GM21526 (cell line): ENCODE data around the gene DES.

Source experiments
- ATAC-seq: cut with Tn5 transposase; IDR thresholded peaks from one replicate; pipeline ENCODE4 v1.9.1; 2021; ENCODE audit warnings: moderate library complexity; ENCODE audit not compliant: unreplicated experiment, low FRiP score

Gene DES

GRCh38 chr2:219419012-219419324, 791 bp downstream of the DES start:
- no peak for ATAC-seq

GRCh38 chr2:219419331-219420197, 1.4 kb downstream of the DES start:
- ATAC-seq: no peak

GRCh38 chr2:219420687-219421086, 2.5 kb downstream of the DES start:
- no peak for ATAC-seq

- ATAC-seq: no peak
Measured at GRCh38 chr2:219421323-219421722, 3.1 kb downstream of the DES start.

DNA sequence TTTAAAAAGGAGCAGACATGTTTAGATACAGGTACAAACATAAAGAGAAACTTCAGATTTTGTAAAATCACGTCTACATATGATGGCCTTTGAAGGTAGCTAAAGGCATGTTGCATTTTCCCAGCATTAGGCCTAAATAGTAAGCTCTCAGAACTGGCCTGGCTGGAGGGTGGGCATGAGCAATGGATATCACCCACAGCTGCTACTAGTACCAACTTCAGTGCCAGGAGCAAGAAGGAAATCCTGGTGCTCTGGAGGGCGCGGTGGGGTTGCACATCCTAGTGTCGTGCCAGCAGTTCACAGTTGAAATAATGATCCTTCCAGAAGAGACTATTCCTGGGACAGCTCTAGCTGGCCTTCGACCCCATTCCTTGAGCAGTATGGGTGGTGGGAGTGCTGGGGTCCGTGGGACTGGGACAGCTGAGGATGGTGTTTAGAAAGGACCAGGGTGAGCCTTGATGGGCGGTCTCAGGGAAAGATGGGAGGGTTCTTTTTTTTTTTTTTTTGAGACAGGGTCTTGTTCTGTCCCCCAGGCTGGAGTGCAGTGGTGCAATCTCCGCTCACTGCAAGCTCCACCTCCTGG, 4.9 kb downstream of the DES start:
- ATAC-seq: no peak

DNA sequence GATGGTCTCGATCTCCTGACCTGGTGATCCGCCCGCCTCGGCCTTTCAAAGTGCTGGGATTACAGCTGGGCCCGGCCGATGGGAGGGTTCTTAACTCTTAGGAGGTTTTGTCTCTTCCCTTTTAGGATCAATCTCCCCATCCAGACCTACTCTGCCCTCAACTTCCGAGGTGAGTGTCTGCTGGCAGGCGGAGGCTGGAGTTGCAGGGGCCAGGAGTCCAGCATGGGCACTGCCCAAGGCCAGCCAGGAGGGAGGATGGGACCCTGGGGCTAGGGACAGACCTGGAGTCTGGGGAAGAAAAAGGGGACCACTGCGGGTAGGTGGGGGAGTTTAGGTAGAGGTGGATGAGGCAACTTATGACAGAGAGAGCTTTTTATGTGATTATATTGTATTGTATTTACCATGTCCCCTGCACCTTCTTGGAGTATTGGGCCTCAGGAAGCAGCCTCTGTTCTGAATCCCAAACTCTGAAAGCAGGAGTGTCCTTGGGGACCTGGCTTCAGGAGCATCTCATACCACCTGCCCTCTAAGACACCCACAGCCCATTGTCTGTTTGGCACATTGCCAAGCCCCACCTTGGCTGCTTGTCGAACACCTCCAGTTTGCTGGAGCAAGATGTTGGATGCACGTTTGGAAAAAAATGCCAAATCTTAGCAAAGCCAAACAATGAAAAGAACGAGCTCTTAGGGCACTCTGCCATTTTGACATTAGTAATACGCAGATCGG, 5.6 kb downstream of the DES start:
- no peak for ATAC-seq

- no peak for ATAC-seq
Measured at GRCh38 chr2:219425238-219426067, 7.3 kb downstream of the DES start.

DNA sequence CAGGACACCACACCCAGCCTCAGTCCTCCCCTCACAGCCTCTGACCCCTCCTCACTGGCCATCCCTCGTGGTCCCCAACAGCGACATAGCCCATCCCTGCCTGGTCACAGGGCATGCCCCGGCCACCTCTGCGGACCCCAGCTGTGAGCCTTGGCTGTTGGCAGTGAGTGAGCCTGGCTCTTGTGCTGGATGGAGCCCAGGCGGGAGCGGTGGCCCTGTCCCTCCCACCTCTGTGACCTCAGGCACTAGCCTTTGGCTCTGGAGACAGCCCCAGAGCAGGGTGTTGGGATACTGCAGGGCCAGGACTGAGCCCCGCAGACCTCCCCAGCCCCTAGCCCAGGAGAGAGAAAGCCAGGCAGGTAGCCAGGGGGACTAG, 7.9 kb downstream of the DES start:
- no peak for ATAC-seq

GRCh38 chr2:219426534-219427136, 8.5 kb downstream of the DES start:
- ATAC-seq: no peak

- no peak for ATAC-seq
Measured at GRCh38 chr2:219428469-219428868, 10.3 kb downstream of the DES start.

DNA sequence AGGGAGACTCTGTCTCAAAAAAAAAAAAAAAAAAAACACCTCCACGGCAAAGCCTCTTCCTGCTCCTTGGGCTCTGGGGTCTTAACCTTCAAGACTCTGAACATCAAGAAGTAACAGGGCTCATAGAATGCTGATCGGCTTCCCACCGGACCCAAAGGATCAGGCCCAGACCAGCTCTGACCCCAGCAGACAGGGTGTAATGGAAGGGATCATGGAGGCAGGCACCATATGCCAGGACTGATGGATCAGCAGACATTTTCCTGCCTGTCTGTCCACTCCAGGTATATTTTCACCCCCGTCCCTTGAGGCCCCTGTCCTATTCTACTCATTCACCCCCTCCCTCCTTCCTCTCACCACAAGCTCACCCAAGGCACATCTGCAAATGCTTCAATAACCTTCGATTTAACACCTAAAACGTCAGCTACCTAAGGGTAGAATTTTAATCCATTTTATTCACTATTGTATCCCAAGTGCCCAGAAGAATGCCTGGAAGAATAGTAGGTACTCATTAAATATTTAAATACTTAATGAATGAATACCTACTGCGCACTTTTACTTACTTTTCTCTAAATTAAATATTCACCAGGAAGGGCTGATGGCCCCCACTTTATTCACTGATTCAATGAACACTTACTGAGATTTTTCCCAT, 11.9 kb downstream of the DES start:
- no peak for ATAC-seq

GRCh38 chr2:219430633-219431615, 12.7 kb downstream of the DES start:
- ATAC-seq: no peak

GRCh38 chr2:219433666-219434467, 15.7 kb downstream of the DES start:
- no peak for ATAC-seq

- ATAC-seq: no peak
Measured at GRCh38 chr2:219434468-219434717, 16.2 kb downstream of the DES start.

- no peak for ATAC-seq
Measured at GRCh38 chr2:219434718-219435525, 16.7 kb downstream of the DES start, which contains the start of gene SPEG. SPEG (plus strand) TSS chr2:219434843; CDS start chr2:219434978, 135 bp downstream.

DNA sequence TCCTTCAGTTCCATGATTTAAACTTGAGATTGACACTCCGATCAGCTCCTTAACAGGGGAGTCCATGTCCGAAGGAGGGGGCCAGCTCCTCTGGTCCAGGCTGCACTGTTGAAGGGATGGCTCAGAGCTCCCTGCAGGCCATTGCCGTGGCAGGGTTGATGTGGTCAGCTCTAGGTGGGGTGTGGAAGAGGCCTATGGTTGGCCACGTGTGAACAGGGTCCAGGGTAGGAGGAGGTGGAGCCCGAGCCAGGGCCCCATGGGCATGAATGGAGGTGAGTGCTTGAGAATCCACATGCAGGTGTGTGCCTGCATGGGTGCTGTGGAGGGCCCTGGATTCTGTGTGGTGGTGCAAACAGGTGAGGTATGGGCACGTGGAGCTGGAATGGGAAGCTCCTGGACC, 17.5 kb downstream of the DES start:
- ATAC-seq: no peak

GRCh38 chr2:219436491-219436890, 18.3 kb downstream of the DES start:
- no peak for ATAC-seq
